ENCODE measurements around the gene RIC1. TPM values are rescaled to one million over a fixed set of nuclear protein-coding genes. Genes with fewer than 3 reads are reported as not detected.

RIC1 gene
- total and polyA plus RNA-seq, 9 of the 15 experiments (the other 6 are each of a cell fraction or from before 2014, with no cell fraction given): 3.2 to 25.8 (median 15.0) TPM

GRCh38 chr9:5818424-5819142 is 189.7 kb downstream of the RIC1 start:
- BruUV-seq (replicated peaks): no TSS peak
- TF ChIP-seq MAFF (IDR thresholded peaks at IDR 0.05; ENCODE audit: low read length) (no peak), ZNF316 (IDR thresholded peaks at IDR 0.05) (peak; percentile 68), C11orf30 (IDR thresholded peaks at IDR 0.05; ENCODE audit: low read depth) (peak; percentile 38; the same call in 1 of the 2 replicates), ZNF121 (CRISPR knock-in tag; conservative IDR thresholded peaks at IDR 0.05) (0 out of 2 replicates have a peak, but pooled peaks have one; percentile 15)
- no peak for FAIRE-seq
- ChIA-PET CTCF (ENCODE audit: low intra/inter-chr PET ratio) (no interaction called here), POLR2A (no interaction called here)
- Histone ChIP-seq H3K4me1 (replicated peaks in 1 of 2; ENCODE audit: control insufficient read depth in 2 of 2, insufficient read depth in 2 of 2, low read length in 2 of 2) (peaks cover 3 to 7% of the 10 kb centered on the region in 2 experiments; a peak in 3 of 5 replicates), H3K27ac (ENCODE audit: extremely low read depth, low read depth, low read length) (no peak overlapping the region), H2AFZ (ENCODE audit: low read depth, low read length) (no peak overlapping the region), H3K9me3 (replicated peaks; ENCODE audit: control insufficient read depth, insufficient read depth, low read depth, low read length) (no peaks in the 10 kb centered on the region), H3K79me2 (ENCODE audit: control insufficient read depth, insufficient read depth, low read length) (no peaks in the 10 kb centered on the region; the same call in 2 of the 3 replicates), H3K36me3 (ENCODE audit: control insufficient read depth, insufficient read depth, low read length) (peaks cover 49% of the 10 kb centered on the region; the same call in 2 of the 3 replicates), H3K4me2 (ENCODE audit: insufficient read depth, low read length) (no peak overlapping the region), H3K9me1 (ENCODE audit: control insufficient read depth, insufficient read depth, low read length) (no peaks in the 10 kb centered on the region), H3K4me3 (no peak overlapping the region), H3K9ac (ENCODE audit: insufficient read depth in 1 of 2, low read depth in 2 of 2, low read length in 2 of 2) (no peak overlapping the region), H4K20me1 (replicated peaks; ENCODE audit: control insufficient read depth, insufficient read depth, low read length) (no peaks in the 10 kb centered on the region), H3K27me3 (ENCODE audit: control insufficient read depth in 2 of 2, insufficient read depth in 2 of 2, low read length in 2 of 2) (no peaks in the 10 kb centered on the region)
- WGBS (ENCODE audit: insufficient coverage, low coverage, missing lambda C conversion rate): 54% methylated on average over 2 of the region's 2 CpGs
- in situ Hi-C loops (cut with MboI): no loop called here
- no peak for ATAC-seq
- intact Hi-C loops (cut with micrococcal nuclease): no loop called here
- DNase-seq (ENCODE audit: extremely low read depth in 1 of 4, low spot score in 3 of 4): no peak

GRCh38 chr9:5819174-5819573 is 190.3 kb downstream of the RIC1 start:
- peaks cover 3 to 7% of the 10 kb centered on the region in 2 experiments; a peak in 3 of 5 replicates for H3K4me1 ChIP-seq (replicated peaks in 1 of 2; ENCODE audit: control insufficient read depth in 2 of 2, insufficient read depth in 2 of 2, low read length in 2 of 2)
- no peak overlapping the region for H3K27ac ChIP-seq (ENCODE audit: extremely low read depth, low read depth, low read length)
- in situ Hi-C loops (cut with MboI) (no loop called here), intact Hi-C loops (cut with micrococcal nuclease) (no loop called here)
- ChIA-PET CTCF (ENCODE audit: low intra/inter-chr PET ratio) (no interaction called here), POLR2A (no interaction called here)
- H2AFZ ChIP-seq (ENCODE audit: low read depth, low read length): no peak overlapping the region
- BruUV-seq (replicated peaks): no TSS peak
- H3K4me2 ChIP-seq (ENCODE audit: insufficient read depth, low read length): no peak overlapping the region
- H3K36me3 ChIP-seq (ENCODE audit: control insufficient read depth, insufficient read depth, low read length): peaks cover 51% of the 10 kb centered on the region; the same call in 2 of the 3 replicates
- no peak overlapping the region for H3K4me3 ChIP-seq
- no peak for ATAC-seq
- no peak for DNase-seq (ENCODE audit: extremely low read depth in 1 of 4, low spot score in 3 of 4)
- WGBS (ENCODE audit: insufficient coverage, low coverage, missing lambda C conversion rate): 26% methylated on average over 6 of the region's 6 CpGs
- H3K9ac ChIP-seq (ENCODE audit: insufficient read depth in 1 of 2, low read depth in 2 of 2, low read length in 2 of 2): no peak overlapping the region
- no peaks in the 10 kb centered on the region for H4K20me1 ChIP-seq (replicated peaks; ENCODE audit: control insufficient read depth, insufficient read depth, low read length)
- peak; percentile 42 for FAIRE-seq
- no peaks in the 10 kb centered on the region for H3K9me3 ChIP-seq (replicated peaks; ENCODE audit: control insufficient read depth, insufficient read depth, low read depth, low read length)
- no peak for TF ChIP-seq MAZ (CRISPR knock-in tag; conservative IDR thresholded peaks at IDR 0.05 in 1 of 2, IDR thresholded peaks at IDR 0.05 in 1 of 2)
- peak in 1 of 2 experiments; percentile 57; a peak in 1 of 4 replicates for TF ChIP-seq RCOR1 (IDR thresholded peaks at IDR 0.05; ENCODE audit: borderline replicate concordance in 1 of 2, low read depth in 2 of 2, low read length in 2 of 2)
- no peak for TF ChIP-seq CREB1 (IDR thresholded peaks at IDR 0.05)
- TF ChIP-seq CREB1 (CRISPR knock-in tag; IDR thresholded peaks at IDR 0.05): no peak
- H3K27me3 ChIP-seq (ENCODE audit: control insufficient read depth in 2 of 2, insufficient read depth in 2 of 2, low read length in 2 of 2): no peaks in the 10 kb centered on the region
- no peaks in the 10 kb centered on the region for H3K9me1 ChIP-seq (ENCODE audit: control insufficient read depth, insufficient read depth, low read length)
- H3K79me2 ChIP-seq (ENCODE audit: control insufficient read depth, insufficient read depth, low read length): no peaks in the 10 kb centered on the region; the same call in 2 of the 3 replicates
